ENCODE measurements around the gene CRMP1.
"Not testable (repeated sequence)": the region's sequence is repeated elsewhere in the genome, so short reads cannot be mapped to it uniquely, and the experiment has no call there.

Gene CRMP1

DNA sequence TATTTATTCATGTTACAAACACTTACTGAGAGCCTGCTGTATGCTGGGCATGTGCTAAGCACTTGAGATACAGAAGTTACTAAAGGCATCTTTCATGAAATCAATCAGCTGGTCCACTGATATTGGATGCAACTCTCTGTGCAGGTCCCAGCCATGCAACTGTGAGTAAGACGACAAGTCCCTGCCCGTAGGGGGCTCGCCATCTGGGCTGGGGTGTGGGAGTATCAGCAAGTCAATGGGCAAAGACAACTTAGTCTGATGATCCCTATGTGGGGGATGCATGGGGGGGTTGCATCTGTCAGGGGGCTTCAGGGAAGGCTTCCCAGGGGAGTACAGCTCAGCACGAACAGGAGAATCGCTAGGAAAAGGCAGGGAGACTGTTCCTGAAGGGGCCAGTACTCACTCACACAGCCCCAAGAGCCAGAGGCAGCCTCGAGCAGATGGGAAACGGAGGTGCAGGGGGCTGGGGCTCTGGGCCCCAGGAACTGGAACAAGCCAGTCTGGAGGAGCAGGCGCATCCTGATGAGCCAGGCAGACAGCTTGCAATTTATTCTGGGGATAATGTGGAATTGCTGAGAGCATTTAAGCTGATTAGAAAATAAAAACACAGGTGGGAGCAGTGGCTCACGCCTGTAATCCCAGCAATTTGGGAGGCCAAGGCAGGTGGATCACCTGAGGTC is 40.2 kb downstream of the CRMP1 start:
- no peak for DNase-seq

- no peak for DNase-seq
Measured at GRCh38 chr4:5851637-5852301, 41.1 kb downstream of the CRMP1 start.

DNA sequence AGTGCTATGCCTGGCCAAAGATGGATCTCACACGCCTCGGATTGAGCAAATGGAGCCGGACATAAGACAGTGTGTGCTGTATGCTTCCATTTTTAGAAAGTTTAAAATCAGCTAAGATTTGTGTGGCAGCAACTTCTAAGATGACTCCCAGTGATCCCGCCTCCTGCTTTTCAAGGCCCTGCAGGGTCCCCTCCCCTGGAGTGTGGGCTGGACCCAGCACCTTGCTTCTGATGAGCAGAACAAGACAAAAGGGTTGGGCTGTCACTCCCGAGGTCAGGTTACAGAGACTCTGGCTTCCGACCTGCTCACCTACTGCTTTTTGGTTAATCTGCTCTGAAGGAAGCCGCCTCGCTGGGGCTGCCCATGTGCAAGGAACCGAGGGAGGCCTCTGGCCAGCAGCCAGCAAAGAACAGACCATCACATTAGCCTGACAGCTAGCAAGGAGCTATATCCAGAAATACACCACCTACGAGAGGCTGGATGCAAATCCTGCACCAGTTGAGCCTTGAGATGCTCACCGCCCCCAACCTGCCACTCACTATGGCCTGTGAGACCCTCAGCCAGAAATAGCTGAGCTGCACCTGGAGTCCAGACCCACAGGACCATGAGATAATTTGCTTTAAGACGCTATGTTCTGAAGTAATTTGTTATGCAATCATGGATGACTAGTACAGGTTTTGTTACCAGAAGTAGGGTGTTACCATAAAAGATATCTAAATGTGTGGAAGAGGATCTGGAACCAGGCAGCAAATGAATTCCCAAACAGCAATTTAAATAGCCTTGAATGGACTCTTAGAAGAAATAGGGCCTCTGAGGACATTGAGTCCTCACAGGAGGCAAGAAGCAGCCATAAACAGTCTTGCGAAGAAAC is 47.6 kb downstream of the CRMP1 start:
- no peak for DNase-seq

DNA sequence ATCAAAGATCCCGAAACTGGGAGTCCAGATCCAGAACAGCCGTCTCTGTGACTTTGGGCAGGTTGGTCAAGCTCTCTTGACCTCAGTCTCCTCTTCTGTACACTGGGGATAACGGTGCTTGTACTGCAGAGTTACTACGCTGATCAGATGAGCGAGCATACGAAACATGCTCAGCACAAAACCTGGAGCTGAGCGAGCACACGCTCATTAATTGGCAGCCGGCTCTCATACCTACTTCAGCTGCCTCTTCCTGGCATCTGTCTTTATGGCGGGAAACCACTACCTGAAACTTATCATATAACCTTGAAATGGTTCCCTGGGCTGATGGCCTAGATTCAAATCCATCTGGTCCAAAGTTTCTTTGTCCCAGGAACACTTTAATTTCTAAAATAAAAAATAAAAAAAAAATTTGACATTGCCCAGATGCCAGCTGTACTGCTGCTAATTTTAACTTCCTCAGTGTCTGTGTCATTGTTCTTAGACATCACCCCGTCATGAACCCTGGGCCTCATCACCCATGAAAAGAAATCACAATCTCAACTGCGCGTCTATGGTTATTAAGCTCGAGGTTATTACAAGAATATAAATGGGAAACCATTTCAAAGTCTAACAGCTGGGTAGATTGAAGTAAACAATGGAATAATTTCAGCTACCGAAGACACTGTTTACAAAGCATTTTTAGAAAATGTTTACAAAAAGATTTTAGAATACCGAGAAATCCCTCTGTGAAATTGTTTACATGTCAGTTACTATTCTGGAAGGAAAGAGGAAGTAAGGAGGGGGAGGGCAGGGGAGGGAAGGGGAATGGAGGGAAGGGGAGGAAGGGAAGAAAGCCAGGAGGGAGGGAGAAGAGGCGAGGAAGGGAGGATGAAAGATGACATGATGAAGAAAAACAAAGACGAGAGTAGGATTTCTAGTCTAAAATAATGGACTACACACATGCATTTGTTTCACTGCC is 49.0 kb downstream of the CRMP1 start:
- no peak for DNase-seq

DNA sequence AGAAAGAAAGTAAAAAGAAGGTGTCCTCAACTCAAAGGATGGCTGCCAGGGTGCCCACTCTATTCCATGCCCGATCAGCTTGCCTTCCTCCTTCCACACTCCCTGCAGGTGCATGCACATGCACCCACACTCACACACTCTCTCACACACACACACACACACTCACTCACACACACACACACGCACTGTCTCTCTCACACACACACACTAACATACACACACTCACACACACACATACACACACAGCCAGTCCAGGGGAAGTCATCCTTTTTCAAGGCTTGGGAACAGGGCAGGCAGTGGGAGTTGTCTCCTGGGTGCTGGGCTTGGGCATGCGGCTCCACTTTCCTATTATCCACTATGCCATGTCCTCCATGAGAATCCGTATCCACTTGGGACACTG is 50.4 kb downstream of the CRMP1 start:
- DNase-seq, result no peak

DNA sequence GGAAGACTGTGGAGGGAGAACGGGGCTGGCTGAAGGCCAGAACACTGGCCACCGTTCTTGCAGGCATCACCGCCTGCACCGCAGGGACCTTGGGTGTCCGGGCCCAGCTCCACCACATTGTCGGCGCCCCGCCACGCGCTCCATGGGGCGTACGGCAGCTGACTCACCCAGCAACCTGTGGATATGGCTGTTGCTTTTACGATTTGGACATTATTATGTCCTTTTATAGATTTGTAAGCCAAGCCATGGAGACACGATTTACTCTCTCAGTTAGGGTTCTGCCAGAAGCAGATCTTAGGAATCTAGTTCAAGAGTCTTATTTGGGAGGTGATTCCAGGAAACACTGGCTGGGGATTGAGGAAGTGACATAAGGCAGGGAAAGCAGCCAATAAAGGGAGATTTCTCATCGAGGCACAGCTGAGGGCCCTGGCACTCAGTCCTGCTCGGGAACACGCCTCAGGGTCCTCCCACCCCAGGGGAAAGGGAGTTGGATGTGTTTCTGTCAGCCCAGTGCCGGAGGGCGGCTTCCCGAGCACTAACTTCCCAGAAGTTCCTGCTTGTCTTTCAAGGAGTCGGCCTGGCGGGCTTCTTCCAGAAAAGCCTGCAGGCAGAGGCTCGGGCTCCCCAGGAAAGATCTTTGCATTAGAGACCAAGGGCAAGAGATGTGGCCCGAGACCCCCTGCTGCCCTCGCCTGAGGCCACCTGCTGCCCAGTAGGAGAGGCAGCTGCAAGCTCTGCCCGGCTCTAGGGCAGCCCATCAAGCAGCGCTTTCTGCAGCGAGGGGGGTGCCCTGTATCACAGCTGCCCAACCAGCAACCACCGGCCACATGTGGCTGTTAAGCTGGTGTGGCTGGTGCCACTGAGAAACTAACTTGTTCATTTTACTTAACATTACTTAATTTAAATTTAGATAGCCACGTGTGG is 52.9 kb downstream of the CRMP1 start:
- DNase-seq, result no peak

- DNase-seq, result no peak
Measured at GRCh38 chr4:5839332-5839731, 53.6 kb downstream of the CRMP1 start.

- DNase-seq, result not testable (repeated sequence)
Measured at GRCh38 chr4:5837483-5837882, 55.4 kb downstream of the CRMP1 start.

DNA sequence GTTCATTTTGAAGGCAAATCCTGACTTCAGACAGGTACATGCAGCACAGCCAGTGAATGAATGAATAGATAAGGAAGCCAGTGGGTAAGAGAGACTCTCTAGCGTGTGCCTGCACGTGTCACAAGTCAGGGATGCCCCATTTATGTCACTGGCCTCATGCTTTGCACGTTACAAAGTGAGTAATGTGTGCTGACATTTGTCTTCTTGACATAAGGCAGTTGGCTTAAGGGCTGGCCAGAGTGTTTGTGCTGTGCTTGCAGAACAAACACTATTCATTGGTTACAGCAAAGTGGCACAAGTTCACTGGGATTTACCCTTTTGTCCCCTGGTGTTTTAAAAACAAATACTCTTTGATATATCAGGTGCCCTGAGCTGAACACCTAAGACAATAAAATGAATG is 55.9 kb downstream of the CRMP1 start:
- DNase-seq, result no peak

GRCh38 chr4:5828005-5828391 is 64.9 kb downstream of the CRMP1 start:
- DNase-seq, result no peak

DNA sequence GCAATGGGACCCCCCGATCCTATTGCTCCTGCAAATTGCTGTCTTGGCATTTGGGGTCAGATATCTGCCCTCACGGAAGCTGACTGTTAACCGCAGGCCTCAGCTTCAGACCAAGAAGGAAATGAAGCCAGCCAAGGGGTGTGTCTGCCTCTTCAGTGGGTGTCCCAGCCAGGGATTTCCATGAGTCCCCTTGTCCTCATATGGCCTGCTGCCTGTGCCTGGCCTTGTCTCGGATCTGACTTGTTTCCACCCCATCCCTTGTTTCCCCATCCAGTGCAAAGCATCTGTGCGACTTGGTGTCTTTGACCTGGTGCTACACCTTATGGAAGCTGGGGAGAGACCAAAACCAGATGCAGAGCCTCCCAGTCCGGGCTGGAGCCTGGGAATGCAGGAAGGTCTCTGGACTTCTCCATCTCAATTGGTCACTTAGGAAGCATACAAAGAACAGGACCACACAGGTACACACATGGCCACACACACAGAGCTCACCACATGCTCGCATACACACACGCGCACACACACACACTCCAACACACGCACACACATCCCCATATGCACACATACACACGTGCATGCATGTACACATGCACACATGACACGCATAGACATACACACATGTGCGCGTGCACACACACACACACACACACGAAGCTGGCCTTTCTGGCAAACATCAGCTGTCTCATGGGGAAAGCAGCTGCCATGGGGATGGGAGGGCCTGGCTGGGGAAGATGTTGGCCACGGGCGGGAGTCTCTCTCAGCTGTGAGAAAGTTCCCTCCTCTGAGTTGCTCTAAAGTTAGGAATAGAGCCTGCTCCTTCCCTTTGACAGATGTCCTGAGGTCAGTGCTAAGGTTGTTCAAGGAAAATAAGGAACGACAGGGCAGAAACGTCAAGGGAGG is 65.5 kb downstream of the CRMP1 start:
- DNase-seq, result no peak

- DNase-seq, result no peak
Measured at GRCh38 chr4:5826437-5827107, 66.3 kb downstream of the CRMP1 start.

- DNase-seq, result no peak
Measured at GRCh38 chr4:5825321-5826041, 67.4 kb downstream of the CRMP1 start.

- no peak for DNase-seq
Measured at GRCh38 chr4:5824635-5825034, 68.3 kb downstream of the CRMP1 start.

- DNase-seq, result no peak
Measured at GRCh38 chr4:5824227-5824626, 68.7 kb downstream of the CRMP1 start.

- no peak for DNase-seq
Measured at GRCh38 chr4:5823542-5824211, 69.2 kb downstream of the CRMP1 start.

- no peak for DNase-seq
Measured at GRCh38 chr4:5822619-5823018, 70.3 kb downstream of the CRMP1 start.

DNA sequence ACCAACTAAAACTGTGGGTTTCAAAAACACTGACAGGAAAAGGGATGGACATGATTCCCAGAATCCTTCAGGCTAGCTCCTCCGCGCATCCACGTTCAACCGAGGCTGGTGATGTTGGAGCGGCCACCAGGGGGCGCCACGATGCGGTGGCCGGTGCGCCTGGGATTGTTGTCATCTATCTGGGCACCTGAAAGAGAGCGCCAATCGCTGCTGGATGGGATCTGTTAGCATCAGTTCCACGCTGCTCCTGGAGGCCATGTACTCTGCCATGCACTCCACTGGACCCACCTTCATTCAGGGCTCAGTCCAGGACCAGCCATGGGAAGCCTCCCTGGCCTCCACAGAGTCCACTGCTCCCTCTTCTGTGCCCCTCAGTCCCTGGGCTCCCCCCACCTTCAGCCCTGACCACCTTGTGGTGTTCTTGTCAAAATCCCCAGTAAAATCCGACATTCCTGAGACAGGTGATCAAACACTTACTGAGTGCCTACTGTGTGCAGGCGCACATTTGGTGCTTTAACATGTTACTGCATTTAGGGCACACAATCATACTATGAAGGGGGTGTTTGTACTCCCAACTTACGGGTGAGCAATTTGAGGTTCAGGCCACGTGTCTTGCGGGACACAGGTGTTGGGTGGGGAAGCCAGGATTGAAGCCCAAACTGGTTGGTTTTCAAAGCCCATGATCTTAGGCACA is 71.1 kb downstream of the CRMP1 start:
- no peak for DNase-seq

Data from NCI-H1694 (cell line).